K562 (cell line): ENCODE results near the gene TRAF3IP1. TPM values are rescaled to one million over a fixed set of nuclear protein-coding genes. Genes with fewer than 3 reads are reported as not detected.

Experiments
- ATAC-seq: fragments of 200-7000 bp; cut with Tn5 transposase; 3 replicates; pipeline ENCODE4 v1.9.1; 2020; ENCODE audit warnings: moderate library complexity
- BruUV-seq: library from RNA; stranded (reverse); fragments of 400-500 nt; replicated peaks from 2 replicates; lab custom pipeline; 2021; lab: Mats Ljungman, UMichigan
- CTCF ChIA-PET: fragments of 300-600 bp; formaldehyde crosslinking; extraction: SDS; loops from one replicate; lab custom pipeline; 2021; ENCODE audit warnings: low intra/inter-chr PET ratio; lab: Yijun Ruan, JAX
- POLR2A ChIA-PET: fragments of 300-600, 350-650 bp; sonication (Branson Sonifier 250); formaldehyde crosslinking; extraction: SDS; loops from one replicate; lab custom pipeline; 2021; ENCODE audit warnings: antibody characterized with exemption, inconsistent platforms; lab: Yijun Ruan, JAX
- DNase-seq, 4 experiments: peaks; one replicate each; pipeline versions ENCODE4 v3.0.0 to v3.0.0-alpha.2; 2011 to 2018; ENCODE audit warnings: low spot score in 3 of 4, mixed read lengths in 3 of 4; ENCODE audit errors: extremely low read depth in 1 of 4
- FAIRE-seq: peaks from 2 replicates; lab custom pipeline; 2011; peaks lifted over from hg19 to GRCh38; lab: Jason Lieb, UNC
- H2AFZ ChIP-seq: 2 replicates; pipeline ENCODE4 v1.6.0; 2011; ENCODE audit warnings: low read depth, low read length, control low read depth, inconsistent platforms
- H3K27ac ChIP-seq: fragments of 200-600 bp; 3 replicates; pipeline ENCODE4 v1.8.0; 2011; ENCODE audit warnings: low read depth, mild to moderate bottlenecking, control low read depth, inconsistent platforms, low read length, moderate library complexity, mixed read lengths; ENCODE audit errors: extremely low read depth
- H3K27me3 ChIP-seq, 2 experiments: fragments of 300-600 bp in 1 of 2; 2 replicates in 1 of 2; 3 replicates in 1 of 2; pipeline versions ENCODE4 v1.6.0 to v1.8.0; 2011; ENCODE audit warnings: inconsistent platforms in 2 of 2, low read length in 2 of 2, mild to moderate bottlenecking in 1 of 2, mixed read lengths in 1 of 2, moderate library complexity in 1 of 2; ENCODE audit not compliant: control insufficient read depth in 2 of 2, insufficient read depth in 2 of 2
- H3K36me3 ChIP-seq: fragments of 300-600 bp; 3 replicates; pipeline ENCODE4 v1.8.0; 2011; ENCODE audit warnings: mild to moderate bottlenecking, low read length, inconsistent platforms; ENCODE audit not compliant: control insufficient read depth, insufficient read depth
- H3K4me1 ChIP-seq, 2 experiments: fragments of 200-600 bp in 1 of 2; replicated peaks in 1 of 2; 2 replicates in 1 of 2; 3 replicates in 1 of 2; pipeline versions ENCODE4 v1.5.1 to v1.8.0; 2011; ENCODE audit warnings: inconsistent platforms in 2 of 2, low read length in 2 of 2, mild to moderate bottlenecking in 1 of 2, mixed read lengths in 1 of 2, moderate library complexity in 1 of 2; ENCODE audit not compliant: control insufficient read depth in 2 of 2, insufficient read depth in 2 of 2
- H3K4me2 ChIP-seq: 2 replicates; pipeline ENCODE4 v1.6.1; 2011; ENCODE audit warnings: low read length, control low read depth, inconsistent platforms, mixed read lengths; ENCODE audit not compliant: insufficient read depth
- H3K4me3 ChIP-seq: fragments of 200-600 bp; sonication (generic), shearing (Covaris generic); 2 replicates; pipeline ENCODE4 v1.5.1; 2016; ENCODE audit warnings: control low read depth, inconsistent platforms
- H3K79me2 ChIP-seq: fragments of 200-600 bp; 3 replicates; pipeline ENCODE4 v1.8.0; 2011; ENCODE audit warnings: low read length, inconsistent platforms; ENCODE audit not compliant: control insufficient read depth, insufficient read depth
- H3K9ac ChIP-seq, 2 experiments: 2 replicates each; pipeline versions ENCODE4 v1.6.0 to v1.6.1; 2011; ENCODE audit warnings: low read depth in 2 of 2, low read length in 2 of 2, control low read depth in 1 of 2, inconsistent platforms in 1 of 2, mild to moderate bottlenecking in 1 of 2, mixed read lengths in 1 of 2; ENCODE audit not compliant: insufficient read depth in 1 of 2
- H3K9me1 ChIP-seq: one replicate; pipeline ENCODE4 v1.6.0; 2011; ENCODE audit warnings: inconsistent platforms, mild to moderate bottlenecking, low read length, moderate library complexity; ENCODE audit not compliant: control insufficient read depth, insufficient read depth
- H3K9me3 ChIP-seq: replicated peaks from 2 replicates; pipeline ENCODE4 v1.5.1; 2011; ENCODE audit warnings: low read depth, low read length, inconsistent platforms; ENCODE audit not compliant: control insufficient read depth, insufficient read depth
- H4K20me1 ChIP-seq: replicated peaks from 2 replicates; pipeline ENCODE4 v1.6.1; 2011; ENCODE audit warnings: low read length, inconsistent platforms, mixed read lengths; ENCODE audit not compliant: control insufficient read depth, insufficient read depth
- GATAD2A ChIP-seq: fragments of 450-650 bp; IDR thresholded peaks from 2 replicates; pipeline ENCODE4 v1.6.1; 2017
- HES1 ChIP-seq: fragments of 450-650 bp; IDR thresholded peaks from 2 replicates; pipeline ENCODE4 v1.6.1; 2016; ENCODE audit warnings: low read depth, mild to moderate bottlenecking, moderate library complexity
- HMG20B ChIP-seq: fragments of 250-450 bp; sonication (Bioruptor Pico); IDR thresholded peaks from 2 replicates; pipeline ENCODE4 v1.5.0; 2021; ENCODE audit warnings: mild to moderate bottlenecking
- IRF1 ChIP-seq: sonication (generic); formaldehyde crosslinking; IDR thresholded peaks from 2 replicates; pipeline ENCODE4 v1.8.0; 2022; ENCODE audit warnings: missing genetic modification reagents, mild to moderate bottlenecking, borderline replicate concordance
- PTTG1 ChIP-seq: fragments of 450-650 bp; IDR thresholded peaks from 2 replicates; pipeline ENCODE4 v1.6.1; 2016; ENCODE audit warnings: low read depth, mild to moderate bottlenecking, missing genetic modification characterization, missing compliant biosample characterization
- TRIM25 ChIP-seq: fragments of 450-650 bp; IDR thresholded peaks from 2 replicates; pipeline ENCODE4 v1.7.0; 2016; ENCODE audit warnings: borderline replicate concordance
- ZNF449 ChIP-seq: fragments of 250-450 bp; sonication (Bioruptor Pico); IDR thresholded peaks from 2 replicates; pipeline ENCODE4 v1.8.0; 2022; ENCODE audit warnings: moderate library complexity, mild to moderate bottlenecking, inconsistent platforms
- ZNF655 ChIP-seq: fragments of 250-450 bp; sonication (Bioruptor Pico); IDR thresholded peaks from 2 replicates; pipeline ENCODE4 v1.5.0; 2021
- WGBS: fragments of 100-300 bp; shearing (Covaris generic); methylation state at CpG from one replicate; pipeline ENCODE4 v1.1.6; 2016; ENCODE audit warnings: low coverage, mixed read lengths; ENCODE audit not compliant: insufficient coverage; ENCODE audit errors: missing lambda C conversion rate; 5-methylcytosine and 5-hydroxymethylcytosine counted together
- in situ Hi-C: fragments of 300-500 bp; cut with MboI; formaldehyde crosslinking; loops from 4 replicates; pipeline ENCODE4 v1.15.0; 2018; ENCODE audit warnings: inconsistent platforms, mixed read lengths
- intact Hi-C: fragments of 100-400 bp; cut with micrococcal nuclease; formaldehyde crosslinking; loops from 2 replicates; pipeline ENCODE4 v1.14.2; 2022
- polyA plus RNA-seq, 8 experiments: library from polyadenylated mRNA; depleted of rRNA in 4 of 8; stranded (reverse) in 5 of 8; unstranded in 3 of 8; fragments of >200 nt; fragmentation: Nextera tagmentation in 2 of 8; fragmentation: Illumina TruSeq in 1 of 8; extraction: Ambion mirVana in 2 of 8; extraction: Trizol in 1 of 8; gene quantifications; 2 replicates each; pipeline versions ENCODE4 v1.2.1 to v1.2.3, GENCODE V29; 2011 to 2014; ENCODE audit warnings: inconsistent platforms in 1 of 8, missing spikeins in 1 of 8
- total RNA-seq, 7 experiments: library from RNA; depleted of rRNA in 6 of 7; stranded (reverse); fragments of >200 nt in 6 of 7; fragmentation: Illumina TruSeq in 2 of 7; extraction: Trizol in 2 of 7; gene quantifications; 2 replicates each; pipeline versions ENCODE4 v1.2.1 to v1.2.3, GENCODE V29; 2011 to 2021; ENCODE audit warnings: low replicate concordance in 1 of 7

TRAF3IP1 gene
- total and polyA plus RNA-seq, 9 of the 15 experiments (the other 6 are each of a cell fraction or from before 2014, with no cell fraction given): 1.3 to 7.4 (median 3.4) TPM

- TF ChIP-seq IRF1 (CRISPR knock-in tag) (no peak), HMG20B (no peak)
Observed at GRCh38 chr2:238444242-238444641, 123.9 kb downstream of the TRAF3IP1 start (continued).

GRCh38 chr2:238445409-238446190 is 125.3 kb downstream of the TRAF3IP1 start:
- no peak overlapping the region for H3K4me3 ChIP-seq
- H3K4me2 ChIP-seq: no peak overlapping the region
- H3K4me1 ChIP-seq: peaks cover 3% of the 10 kb centered on the region in 2 experiments; a peak in 3 of 5 replicates
- POLR2A ChIA-PET: interaction anchor here (1.0 kb wide), 1 partner anchor 23 kb away, joined by 3 read pairs; no protein-coding TSS in a partner anchor
- TF ChIP-seq TRIM25: no peak
- TF ChIP-seq GATAD2A: no peak
- TF ChIP-seq ZNF449 (CRISPR knock-in tag): no peak
- TF ChIP-seq HES1: no peak
- TF ChIP-seq ZNF655 (CRISPR knock-in tag): no peak
- no peak for TF ChIP-seq PTTG1
- no peaks in the 10 kb centered on the region for H3K27me3 ChIP-seq
- no peak for DNase-seq
- intact Hi-C loops: no loop called here
- CTCF ChIA-PET: no interaction called here
- BruUV-seq: no TSS peak
- H2AFZ ChIP-seq: no peak overlapping the region
- H3K36me3 ChIP-seq: peaks cover 89% of the 10 kb centered on the region; the same call in 2 of the 3 replicates
- 92% methylated on average over 14 of the region's 17 CpGs for WGBS
- H3K27ac ChIP-seq: no peak overlapping the region
- no peak overlapping the region for H3K9ac ChIP-seq
- FAIRE-seq: no peak
- no peak for ATAC-seq
- peaks cover 10% of the 10 kb centered on the region; the same call in 1 of the 2 replicates for H4K20me1 ChIP-seq
- H3K79me2 ChIP-seq: peaks cover 34% of the 10 kb centered on the region
- in situ Hi-C loops: no loop called here
- H3K9me3 ChIP-seq: no peaks in the 10 kb centered on the region
- H3K9me1 ChIP-seq: peaks cover 1% of the 10 kb centered on the region
